NCI-H1048 (cell line): ENCODE data around the gene ITGAL.
"Not testable (repeated sequence)": the region's sequence is repeated elsewhere in the genome, so short reads cannot be mapped to it uniquely, and the experiment has no call there.

Source experiments
- DNase-seq: peaks from one replicate; lab custom pipeline; 2025; lab: John Stamatoyannopoulos, UW

The ITGAL gene

DNA sequence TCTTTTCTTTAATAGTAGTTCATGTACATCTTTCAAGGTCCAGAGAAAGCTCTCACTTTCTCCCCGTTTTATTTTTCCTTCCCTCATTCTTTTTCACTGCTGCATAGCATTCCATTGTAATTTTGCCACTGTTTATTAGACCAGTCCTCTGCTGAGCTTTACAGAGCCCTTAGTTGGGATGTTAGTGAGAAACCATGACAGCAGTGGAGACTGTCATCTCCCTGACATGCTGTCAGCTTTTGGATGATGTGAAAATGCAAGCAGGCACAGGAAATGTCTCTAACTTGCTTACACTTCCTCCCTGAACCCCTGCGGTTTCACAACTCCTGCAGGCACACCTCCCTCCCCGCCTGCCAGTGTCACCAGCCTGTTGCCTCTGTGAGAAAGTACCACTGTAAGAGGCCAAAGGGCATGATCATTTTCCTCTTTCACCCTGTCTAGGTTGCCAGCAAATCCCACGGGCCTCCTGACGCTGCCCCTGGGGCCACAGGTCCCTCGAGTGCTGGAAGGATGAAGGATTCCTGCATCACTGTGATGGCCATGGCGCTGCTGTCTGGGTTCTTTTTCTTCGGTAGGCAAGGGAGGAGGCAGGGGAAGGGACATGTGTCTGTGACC is at the start of gene ITGAL:
TSS of gene ITGAL (plus strand) at position 415 of the 615 bp plus-strand sequence. CDS start at position 511, 96 bp downstream.
- no peak for DNase-seq

- no peak for DNase-seq
Measured at GRCh38 chr16:30428055-30428454, 44.5 kb upstream of the ITGAL start.

- DNase-seq, result no peak
Measured at GRCh38 chr16:30429418-30429677, 43.2 kb upstream of the ITGAL start.

DNA sequence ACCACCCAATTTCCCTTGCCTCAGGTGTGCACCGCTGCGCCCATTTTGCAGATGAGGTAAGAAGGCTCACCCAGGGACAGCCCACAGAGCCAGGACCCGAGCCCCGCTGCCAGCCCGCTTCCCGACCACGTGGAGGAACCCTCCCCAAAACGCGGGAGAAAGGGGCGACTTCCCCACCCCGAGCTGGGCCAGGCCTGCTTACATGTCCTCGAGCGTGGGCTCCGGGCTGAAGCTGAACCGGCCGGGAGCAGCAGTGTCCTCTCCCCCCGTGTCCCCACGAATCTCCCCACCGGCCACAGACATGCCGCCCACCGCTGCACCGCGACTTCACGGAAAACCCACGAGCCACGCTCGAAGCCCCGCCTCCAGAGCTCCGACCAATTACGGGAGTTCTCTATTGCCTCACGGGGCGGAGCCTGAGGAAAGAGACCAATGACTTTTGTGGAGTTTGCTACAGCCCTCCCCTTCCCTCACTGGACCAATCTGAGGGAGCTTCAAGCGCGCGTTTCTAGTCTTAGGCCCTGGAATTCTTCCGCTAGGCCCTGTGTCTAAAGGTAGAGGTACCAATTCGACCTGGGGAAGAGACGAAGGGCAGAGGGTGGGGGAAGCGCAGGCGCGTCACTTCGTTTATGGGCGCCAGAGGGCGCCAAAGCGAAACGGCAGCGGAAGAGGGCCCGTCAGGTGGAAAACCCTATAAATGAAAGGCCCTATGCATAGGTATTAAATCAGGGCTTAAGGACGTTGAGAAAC is 42.7 kb upstream of the ITGAL start, which contains the start of gene DCTPP1:
TSS of gene DCTPP1 (minus strand) at position 353 of the 750 bp plus-strand sequence. CDS start at position 303, 50 bp downstream.
- DNase-seq, result peak; percentile 92

DNA sequence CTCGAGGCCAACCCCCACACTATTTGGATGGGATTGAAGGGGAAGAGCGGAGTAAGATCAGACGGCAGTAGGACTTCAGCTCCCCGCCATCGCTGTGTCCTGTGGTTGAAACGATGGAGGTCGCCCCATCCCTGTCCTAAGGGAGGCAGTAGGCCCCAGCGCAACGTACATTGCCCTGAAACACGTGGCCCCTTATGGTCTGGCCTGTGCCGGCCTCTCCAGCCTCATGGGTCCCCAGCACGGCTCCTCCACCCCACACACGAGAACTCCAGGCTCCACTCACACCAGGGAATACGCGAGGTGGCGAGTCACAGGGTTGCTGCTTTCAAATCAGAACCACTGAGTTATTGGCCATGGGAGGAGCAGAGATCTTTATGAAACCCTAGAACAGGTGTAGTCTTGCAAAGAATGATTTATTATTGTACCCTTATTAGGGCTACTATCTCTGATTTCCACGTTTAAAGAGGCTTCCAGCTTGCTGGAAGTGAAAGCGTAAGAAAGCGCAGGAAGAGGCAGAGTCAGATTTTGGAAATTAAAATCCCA is 42.0 kb upstream of the ITGAL start:
- DNase-seq, result no peak

DNA sequence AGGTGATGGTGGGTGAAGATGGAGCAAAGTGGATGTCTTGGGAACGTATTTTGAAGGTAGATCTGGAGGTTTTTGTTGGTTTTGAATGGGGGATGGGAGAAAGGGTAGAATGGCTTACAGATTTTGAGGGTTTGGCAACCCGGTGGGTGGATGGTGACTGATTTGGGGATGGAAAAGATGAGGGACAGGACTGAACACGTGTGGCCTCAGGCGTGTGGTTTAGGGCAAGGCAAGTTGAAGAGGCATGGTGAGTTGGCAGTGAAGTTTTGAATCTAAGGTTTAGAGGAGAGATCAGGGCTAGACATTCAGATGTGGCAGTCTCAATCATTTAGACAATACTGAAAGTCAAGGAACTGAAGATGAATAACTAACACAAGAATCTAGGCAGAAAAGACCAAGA is 37.7 kb upstream of the ITGAL start:
- no peak for DNase-seq

GRCh38 chr16:30437511-30438046 is 35.0 kb upstream of the ITGAL start:
- DNase-seq, result no peak

- DNase-seq, result no peak
Measured at GRCh38 chr16:30438835-30439234, 33.7 kb upstream of the ITGAL start.

DNA sequence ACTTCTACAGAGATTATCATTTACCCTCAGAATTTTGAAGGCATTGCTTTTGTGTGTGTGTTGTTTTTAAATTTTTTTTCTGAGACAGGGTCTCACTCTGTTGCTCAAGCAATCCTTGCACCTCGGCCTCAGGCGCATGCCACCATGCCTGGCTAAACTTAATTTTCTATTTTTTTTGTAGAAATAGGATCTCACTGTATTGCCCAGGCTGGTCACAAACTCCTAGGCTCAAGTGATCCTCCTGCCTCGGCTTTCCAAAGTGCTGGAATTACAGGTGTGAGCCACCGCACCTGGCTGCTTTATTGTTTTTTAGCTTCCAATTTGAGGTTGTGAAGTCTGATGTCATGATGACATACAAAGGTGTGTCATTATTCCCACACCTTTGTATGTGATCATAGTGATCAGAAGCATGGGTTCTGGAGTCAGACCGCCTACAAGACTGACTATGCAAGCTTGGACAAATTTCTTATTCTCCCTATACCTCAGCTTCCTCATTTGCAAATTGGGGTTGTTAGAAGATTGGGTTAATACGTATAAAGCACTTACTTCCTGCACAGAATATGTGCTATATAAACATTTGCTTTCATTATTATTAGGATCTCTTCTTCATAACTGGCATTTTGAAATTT is 32.7 kb upstream of the ITGAL start:
- no peak for DNase-seq

GRCh38 chr16:30443631-30444030 is 28.9 kb upstream of the ITGAL start:
- no peak for DNase-seq

- DNase-seq, result no peak
Measured at GRCh38 chr16:30444231-30445148, 28.1 kb upstream of the ITGAL start.

DNA sequence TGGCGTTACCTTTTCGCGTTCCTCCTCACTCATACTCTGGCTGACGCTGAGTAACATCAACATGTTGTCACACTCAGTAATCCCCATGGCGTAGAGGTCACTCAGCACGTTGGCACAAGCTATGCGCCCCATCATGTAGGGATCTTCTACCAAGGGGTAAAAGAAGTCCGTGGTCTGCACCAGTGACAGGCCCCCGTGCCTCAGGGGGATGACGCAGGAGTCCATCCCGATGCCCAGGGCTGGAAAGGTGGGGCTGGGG is 27.5 kb upstream of the ITGAL start:
- DNase-seq, result no peak

- peak; percentile 72 for DNase-seq
Measured at GRCh38 chr16:30445408-30446202, 26.9 kb upstream of the ITGAL start, which contains the start of gene SEPHS2. Gene SEPHS2 (minus strand): TSS chr16:30445874. CDS start chr16:30445727, 147 bp downstream.

- no peak for DNase-seq
Measured at GRCh38 chr16:30446203-30446595, 26.3 kb upstream of the ITGAL start.

DNA sequence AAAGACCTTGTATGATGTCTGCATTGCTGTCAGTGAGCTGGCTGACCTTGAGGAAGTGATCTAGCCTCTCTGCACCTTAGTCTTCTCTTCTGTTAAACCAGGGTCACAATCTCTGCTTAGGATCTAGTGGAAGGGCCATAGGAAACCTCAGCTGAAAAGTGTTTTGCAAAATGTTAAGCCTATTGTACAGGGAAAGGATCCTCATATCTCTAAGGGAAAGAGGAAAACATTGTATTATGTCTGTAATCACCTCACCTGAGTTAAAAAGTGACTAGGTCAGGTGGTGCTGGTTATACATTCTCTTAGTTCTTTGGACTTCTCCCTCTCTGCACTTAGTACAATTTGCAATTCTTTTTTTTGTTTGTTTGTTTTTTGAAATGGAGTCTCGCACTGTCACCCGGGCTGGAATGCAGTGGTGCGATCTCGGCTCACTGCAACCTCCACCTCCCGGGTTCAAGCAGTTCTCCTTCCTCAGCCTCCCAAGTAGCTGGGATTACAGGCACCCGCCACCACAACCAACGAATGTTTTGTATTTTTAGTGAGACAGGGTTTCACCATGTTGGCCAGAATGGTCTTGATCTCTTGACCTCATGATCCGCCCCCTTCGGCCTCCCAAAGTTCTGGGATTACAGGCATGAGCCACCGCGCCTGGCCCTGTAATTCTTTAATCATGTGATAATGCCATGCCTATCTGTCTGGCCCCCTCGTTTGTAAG is 24.9 kb upstream of the ITGAL start:
- no peak for DNase-seq

- DNase-seq, result no peak
Measured at GRCh38 chr16:30449116-30449435, 23.5 kb upstream of the ITGAL start.

DNA sequence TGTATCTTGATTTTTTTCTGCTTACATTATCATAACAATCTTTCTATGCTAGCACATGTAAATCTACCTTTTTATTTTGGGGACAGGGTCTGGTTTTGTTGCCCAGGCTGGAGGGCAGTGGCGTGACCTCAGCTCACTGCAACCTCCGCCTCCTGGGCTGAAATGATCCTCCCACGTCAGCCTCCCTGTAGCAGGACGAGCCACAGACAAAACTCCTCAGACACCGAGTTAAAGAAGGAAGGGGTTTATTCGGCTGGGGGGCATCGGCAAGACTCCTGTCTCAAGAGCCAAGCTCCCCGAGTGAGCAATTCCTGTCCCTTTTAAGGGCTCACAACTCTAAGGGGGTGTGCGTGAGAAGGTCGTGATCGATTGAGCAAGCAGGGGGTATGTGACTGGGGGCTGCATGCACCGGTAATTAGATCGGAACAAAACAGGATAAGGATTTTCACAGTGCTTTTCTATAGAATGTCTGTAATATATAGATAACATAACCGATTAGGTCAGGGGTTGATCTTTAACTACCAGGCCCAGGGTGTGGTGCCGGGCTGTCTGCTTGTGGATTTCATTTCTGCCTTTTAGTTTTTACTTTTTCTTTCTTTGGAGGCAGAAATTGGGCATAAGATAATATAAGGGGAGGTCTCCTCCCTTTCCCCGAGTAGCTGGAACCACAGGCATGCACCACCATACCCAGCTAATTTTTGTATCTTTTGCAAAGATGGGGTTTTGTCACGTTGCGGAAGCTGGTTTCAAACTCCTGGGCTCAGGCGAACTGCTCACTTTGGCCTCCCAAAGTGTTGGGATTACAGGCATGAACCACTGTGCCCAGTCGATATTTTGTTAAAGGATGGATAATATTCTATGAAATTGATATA is 19.6 kb upstream of the ITGAL start:
- not testable (repeated sequence) for DNase-seq

- no peak for DNase-seq
Measured at GRCh38 chr16:30456302-30456701, 16.2 kb upstream of the ITGAL start.

DNA sequence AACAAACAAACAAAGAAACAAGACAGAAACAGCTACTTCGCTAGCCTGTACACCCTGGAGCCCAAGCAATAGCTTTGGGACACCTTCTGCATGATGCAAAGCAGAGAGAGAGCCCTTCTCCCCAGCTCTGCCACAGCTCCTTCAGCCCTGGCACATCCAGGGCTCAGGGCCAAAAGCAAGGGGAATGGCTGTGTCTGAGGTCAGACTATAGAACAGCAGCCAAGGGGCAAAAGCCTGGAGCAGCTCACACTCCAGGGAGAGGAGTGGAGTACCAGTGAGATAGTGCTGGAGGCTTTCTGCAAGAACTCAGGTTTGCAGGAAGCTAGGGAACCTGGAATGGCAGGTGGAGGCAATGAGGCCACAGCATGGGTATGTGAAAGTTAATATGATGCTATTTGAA is 15.3 kb upstream of the ITGAL start:
- DNase-seq, result no peak
